ENCODE results near the gene SPINK2.

- TF ChIP-seq TAF1 (IDR thresholded peaks at IDR 0.05; ENCODE audit: low read depth), result no peak
- TF ChIP-seq RAD21 (IDR thresholded peaks at IDR 0.05; ENCODE audit: low read depth), result no peak
- TF ChIP-seq TCF12 (IDR thresholded peaks at IDR 0.05; ENCODE audit: low read depth), result no peak
- no peak for TF ChIP-seq YY1 (IDR thresholded peaks at IDR 0.05; ENCODE audit: low read depth)
- TF ChIP-seq, protein P1, sequence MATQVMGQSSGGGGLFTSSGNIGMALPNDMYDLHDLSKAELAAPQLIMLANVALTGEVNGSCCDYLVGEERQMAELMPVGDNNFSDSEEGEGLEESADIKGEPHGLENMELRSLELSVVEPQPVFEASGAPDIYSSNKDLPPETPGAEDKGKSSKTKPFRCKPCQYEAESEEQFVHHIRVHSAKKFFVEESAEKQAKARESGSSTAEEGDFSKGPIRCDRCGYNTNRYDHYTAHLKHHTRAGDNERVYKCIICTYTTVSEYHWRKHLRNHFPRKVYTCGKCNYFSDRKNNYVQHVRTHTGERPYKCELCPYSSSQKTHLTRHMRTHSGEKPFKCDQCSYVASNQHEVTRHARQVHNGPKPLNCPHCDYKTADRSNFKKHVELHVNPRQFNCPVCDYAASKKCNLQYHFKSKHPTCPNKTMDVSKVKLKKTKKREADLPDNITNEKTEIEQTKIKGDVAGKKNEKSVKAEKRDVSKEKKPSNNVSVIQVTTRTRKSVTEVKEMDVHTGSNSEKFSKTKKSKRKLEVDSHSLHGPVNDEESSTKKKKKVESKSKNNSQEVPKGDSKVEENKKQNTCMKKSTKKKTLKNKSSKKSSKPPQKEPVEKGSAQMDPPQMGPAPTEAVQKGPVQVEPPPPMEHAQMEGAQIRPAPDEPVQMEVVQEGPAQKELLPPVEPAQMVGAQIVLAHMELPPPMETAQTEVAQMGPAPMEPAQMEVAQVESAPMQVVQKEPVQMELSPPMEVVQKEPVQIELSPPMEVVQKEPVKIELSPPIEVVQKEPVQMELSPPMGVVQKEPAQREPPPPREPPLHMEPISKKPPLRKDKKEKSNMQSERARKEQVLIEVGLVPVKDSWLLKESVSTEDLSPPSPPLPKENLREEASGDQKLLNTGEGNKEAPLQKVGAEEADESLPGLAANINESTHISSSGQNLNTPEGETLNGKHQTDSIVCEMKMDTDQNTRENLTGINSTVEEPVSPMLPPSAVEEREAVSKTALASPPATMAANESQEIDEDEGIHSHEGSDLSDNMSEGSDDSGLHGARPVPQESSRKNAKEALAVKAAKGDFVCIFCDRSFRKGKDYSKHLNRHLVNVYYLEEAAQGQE (IDR thresholded peaks at IDR 0.05; ENCODE audit: low read depth), result no peak
- no peak for TF ChIP-seq FOXM1 (IDR thresholded peaks at IDR 0.05; ENCODE audit: borderline replicate concordance, low read depth)
- no peak for TF ChIP-seq NFIC (IDR thresholded peaks at IDR 0.05)
- TF ChIP-seq MAX (IDR thresholded peaks at IDR 0.05), result no peak
- no peak for TF ChIP-seq EP300 (IDR thresholded peaks at IDR 0.05; ENCODE audit: borderline replicate concordance)
- no peak for TF ChIP-seq TEAD4 (IDR thresholded peaks at IDR 0.05)
- no peak for TF ChIP-seq USF1 (IDR thresholded peaks at IDR 0.05)
These were observed 52.7 kb downstream of the SPINK2 start for GRCh38 chr4:56768763-56769162.
